Ammon's horn (tissue), 1 donor: ENCODE measurements around the gene RNF144A.
A peak's percentile ranks its signal among the peaks of the same experiment; 100 is the strongest.

ENCODE experiments used
- DNase-seq: peaks from one replicate; pipeline ENCODE4 v3.0.0-alpha.2; 2016; ENCODE audit warnings: low spot score

RNF144A gene

DNA sequence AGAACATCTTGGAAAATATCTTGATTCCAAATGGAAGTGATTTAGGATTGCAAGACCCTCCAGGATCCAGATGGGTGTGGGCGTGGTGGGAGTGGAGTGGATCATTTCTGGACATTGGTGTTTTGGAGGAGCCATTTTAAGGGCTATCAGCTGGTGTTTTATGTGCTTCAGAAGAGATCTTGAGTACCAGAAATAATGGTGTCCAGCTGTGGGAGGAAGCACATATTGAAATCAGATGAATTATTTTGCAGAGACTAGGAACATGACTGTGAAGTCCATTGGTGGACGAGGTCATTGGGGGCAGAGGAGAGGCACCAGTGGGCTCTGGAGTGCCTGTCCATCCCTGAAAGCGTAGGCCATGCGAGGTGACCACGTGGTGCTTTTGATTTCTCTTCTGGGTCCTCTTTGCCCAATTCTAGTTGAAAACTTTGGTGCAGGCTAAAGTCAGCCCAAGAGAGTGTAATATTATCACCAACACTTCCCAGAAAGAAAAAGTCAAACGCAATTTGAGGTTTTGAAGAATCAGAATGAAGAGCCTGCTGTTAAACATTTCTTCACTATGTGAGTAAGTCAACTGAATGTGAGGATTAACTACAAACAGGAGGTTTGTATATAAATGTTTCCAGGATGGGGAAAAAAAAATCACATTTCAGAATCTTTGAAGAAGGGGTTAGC is 31.6 kb downstream of the RNF144A start:
- DNase-seq: no peak

DNA sequence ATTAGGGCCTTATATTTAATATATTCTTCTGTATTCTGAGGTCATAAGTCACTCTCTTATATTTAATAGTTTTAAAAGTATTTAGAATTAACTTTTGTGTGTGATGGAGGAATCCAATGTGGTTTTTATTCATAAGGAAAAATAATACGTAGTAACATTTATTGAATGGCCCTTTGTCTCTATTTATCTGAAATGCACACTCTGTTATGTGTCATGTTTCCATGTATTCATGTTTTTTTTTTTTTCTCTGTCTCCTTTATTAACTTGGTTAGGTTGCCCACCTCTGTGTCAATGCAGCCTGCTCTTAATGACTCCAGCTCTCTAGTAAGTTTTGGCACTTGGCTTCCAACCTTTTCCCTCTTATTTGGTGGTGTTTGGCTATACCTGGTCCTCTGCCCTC is 33.8 kb downstream of the RNF144A start:
- no peak for DNase-seq

DNA sequence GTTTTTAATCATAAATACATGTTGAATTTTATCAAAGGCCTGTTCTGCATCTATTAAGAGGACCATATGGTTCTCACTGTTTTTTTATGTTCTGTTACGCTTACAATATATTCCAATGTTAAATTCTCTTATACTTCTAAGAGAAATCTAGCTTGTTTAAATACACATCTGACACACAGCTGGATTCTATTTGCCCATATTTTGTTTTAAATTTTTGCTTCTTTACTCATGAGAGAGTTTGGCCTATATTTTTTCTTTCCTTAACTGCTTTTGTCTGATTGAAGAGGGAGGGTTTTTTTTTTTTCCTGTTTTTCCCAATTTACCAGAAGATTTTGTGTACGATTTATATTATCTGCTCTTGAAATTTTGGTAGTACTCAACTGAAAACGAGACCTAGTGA is 34.9 kb downstream of the RNF144A start:
- no peak for DNase-seq

DNA sequence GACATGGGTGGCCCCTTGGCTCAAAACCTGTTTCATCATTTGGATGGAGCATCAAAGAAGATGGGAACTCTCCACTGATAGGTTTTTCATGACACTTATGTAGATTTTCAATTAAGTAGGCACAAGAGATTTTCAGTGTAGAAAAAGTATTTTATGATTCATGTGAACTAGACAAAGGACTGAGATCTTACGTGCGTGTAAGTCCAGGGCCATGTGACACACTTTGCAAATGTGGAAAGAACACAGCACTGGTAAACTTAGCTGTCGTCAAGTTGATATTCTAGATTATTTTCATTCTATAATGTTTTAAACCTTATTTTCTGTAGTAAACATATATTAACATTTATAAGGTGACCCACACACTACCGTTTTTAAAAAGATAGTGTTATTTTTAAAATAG is 37.4 kb downstream of the RNF144A start:
- no peak for DNase-seq

DNA sequence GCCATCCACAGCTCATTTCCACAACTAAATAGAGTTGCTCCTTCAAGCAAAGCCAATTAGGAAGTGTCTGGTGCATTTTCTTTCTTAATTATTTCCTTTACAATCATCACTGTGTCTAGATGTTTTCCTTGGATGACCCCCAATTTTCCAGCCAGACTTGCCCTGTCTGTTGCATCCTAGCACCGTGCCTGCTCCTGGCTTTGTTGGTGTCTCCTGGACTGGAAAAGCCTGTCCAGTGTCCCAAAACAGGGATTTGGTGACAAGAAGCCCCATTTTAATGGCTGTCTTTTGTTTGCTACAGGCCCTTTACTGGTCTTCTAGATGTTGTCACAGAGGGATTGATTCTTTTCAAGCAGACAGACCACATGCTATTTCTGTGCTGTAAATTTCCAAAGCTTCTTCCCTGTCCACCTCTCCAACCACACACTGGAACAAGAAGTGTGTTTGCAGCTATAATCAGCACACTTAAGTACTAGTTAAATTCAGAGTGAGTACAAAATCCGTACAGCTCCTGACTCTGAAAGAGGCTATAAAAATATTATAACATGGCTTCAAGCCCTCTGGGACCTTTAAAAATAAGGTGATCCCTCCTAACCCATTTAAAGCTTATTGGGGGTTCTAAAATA is 38.4 kb downstream of the RNF144A start:
- no peak for DNase-seq

DNA sequence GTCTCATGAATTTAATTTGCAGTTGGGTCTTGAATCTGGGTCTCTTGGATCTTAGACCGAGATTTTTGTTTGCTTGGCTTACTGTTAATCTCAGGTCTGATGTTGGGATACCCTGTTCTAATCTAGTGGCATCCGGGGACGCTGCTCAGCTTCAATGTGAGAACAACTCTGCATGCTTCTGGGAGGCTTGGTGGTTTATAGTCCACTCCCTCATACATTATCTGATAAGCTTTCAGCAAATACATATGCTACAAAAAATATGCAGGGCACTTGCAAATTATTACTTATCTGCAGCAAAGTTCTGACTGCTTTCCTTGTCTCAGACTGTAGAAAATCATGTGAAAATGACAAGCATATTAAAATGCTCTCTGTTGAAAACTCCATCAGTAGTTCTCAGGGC is 39.4 kb downstream of the RNF144A start:
- DNase-seq: no peak

DNA sequence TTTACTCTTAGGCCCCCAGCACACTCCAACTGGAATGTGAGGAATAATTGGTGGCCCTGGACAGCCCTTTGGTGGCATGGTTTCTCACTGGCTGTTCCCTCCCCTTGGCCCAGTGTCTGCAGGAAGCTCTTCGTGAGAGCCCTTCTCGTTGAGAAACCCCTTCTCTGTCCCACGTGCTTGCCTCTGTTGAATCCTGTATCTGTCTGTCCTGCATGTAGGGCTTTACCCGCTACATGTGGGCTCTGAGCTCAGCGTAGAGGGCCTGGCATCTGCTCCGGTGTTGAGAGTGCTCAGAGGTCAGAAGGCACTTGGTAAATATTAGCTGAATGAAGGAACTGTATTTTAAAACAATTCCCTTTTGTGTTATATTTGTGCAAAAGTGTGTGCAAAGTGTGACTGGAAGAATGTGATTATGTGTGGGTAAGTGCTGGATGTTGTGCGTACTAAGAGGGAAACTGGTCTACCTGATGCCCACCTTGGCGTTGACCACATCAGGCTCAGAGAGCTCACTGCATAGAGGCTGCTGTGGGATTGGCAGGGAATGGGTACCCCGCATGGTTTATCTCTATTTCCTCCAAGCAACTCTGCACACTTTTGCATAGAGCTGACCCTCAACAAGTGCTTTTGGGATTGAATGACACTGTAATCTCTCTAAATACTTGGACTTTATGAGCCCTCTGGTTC is 40.0 kb downstream of the RNF144A start:
- no peak for DNase-seq

DNA sequence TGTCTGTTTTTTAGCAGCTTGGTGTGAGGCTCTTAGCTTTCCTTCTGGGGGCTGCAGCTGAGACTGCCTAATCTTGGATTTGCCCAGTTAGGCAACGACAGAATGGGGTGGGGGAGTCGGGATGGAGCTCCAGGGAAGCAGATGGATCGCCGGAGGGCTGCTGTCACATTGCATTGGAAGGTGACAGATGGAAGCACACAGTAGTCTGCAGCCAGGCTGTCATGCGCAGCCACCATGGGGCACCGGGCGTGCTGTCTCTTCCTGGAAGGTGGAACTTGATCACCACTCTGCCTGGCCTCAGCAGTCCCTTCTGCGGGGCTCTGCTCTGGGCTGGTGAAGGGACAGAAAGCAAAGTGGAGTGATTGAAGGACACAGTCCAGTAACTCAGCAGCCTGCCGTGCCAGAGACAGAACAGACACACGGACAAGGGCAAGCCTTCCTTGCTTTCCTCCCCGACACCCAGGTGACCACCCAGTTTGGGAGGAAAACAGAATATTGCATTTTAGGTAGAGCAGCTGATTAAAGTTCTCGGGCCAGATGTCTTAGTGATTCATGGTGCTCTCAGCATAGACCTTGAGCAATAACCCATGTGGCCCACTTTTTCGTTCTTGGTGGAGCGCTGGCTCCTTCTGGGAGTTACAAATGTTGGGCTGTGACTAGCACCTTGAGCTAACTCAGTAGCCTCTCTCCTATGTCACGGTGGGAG is 40.9 kb downstream of the RNF144A start:
- no peak for DNase-seq

DNA sequence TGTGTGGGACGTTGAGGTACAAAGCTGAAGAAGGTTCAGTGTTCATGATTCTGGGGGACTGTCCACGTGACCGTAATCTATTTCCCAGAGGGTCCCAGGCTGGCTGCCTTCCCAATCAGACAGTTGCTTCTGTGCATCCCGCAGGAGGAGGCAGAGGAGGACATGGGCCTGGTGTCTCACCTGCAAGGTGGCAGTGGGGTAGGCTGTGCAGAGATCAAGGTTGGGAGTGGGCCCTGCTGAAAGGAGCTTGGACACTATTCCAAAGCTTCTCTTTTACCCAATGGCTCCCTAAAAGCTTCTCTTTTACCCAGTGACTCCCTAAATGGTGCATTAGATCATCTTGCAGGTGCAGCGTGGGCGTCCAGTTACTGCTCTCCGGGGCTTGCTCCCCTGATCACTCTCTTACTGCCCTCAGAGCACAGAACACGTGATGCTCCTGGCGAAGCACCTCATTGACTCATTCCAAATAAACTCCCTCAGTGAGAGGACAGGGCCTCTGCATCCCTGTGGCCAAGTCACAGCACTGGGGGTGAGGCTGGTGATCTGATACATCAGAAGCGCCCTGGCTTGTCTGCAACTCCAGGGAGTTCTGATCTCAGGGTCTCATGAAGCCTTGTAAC is 41.5 kb downstream of the RNF144A start:
- DNase-seq: no peak

DNA sequence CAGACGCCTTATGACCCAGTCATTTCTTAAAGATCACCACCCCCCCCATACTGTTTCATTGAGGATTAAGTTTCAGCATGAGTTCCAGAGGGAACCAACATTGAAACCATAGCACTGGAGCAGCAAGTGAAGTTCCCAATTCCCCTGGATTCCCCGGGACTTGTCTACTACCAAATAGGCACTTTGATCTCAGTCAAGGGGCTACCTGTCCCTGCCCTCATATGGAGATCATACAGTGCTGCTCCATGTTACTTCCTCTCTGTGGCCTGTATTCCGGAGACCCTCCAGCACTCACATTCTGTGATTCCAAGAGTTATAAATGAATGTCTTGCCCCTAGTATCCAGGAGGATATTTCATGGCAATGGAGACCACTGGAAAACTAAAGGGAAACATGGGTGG is 42.5 kb downstream of the RNF144A start:
- no peak for DNase-seq

DNA sequence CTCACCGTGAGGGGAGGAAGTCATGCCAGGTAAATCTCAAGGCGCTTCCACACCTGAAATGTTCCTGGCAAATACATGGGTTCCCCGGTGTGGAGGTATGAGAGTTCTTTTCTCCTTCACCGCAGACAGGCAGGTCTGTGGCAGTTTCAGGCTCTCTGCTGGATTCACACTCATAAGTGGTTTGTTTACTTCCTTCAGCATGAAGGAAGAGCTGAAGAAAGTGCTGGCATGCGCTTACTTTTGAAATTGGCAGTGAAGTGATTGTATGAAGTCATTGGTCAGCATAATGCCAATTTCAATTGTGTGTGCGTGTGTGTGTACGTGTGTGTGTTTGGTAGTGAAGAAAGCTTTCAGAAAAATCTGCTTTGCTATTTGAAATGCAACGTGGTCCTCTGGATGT is 43.4 kb downstream of the RNF144A start:
- peak; percentile 58 for DNase-seq

DNA sequence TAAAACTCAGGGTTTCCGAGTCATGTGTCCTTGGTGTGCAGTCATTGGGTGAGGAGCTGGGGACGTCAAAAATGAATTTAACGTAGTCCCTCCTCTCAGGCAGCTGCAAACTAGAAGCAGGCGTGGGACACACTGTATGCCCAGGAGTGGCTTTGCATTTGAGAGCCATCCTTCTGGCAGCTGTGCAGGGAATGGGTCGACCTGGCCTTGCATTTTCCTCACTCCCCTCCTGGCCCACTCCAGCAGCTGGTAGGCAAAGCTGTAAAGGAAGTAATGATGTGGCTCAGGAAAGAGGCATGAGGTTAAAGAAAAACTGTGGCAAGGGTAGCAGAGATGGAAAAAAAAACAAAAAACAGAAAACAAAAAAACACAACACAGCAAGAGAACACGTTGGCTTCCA is 46.5 kb downstream of the RNF144A start:
- DNase-seq: no peak

DNA sequence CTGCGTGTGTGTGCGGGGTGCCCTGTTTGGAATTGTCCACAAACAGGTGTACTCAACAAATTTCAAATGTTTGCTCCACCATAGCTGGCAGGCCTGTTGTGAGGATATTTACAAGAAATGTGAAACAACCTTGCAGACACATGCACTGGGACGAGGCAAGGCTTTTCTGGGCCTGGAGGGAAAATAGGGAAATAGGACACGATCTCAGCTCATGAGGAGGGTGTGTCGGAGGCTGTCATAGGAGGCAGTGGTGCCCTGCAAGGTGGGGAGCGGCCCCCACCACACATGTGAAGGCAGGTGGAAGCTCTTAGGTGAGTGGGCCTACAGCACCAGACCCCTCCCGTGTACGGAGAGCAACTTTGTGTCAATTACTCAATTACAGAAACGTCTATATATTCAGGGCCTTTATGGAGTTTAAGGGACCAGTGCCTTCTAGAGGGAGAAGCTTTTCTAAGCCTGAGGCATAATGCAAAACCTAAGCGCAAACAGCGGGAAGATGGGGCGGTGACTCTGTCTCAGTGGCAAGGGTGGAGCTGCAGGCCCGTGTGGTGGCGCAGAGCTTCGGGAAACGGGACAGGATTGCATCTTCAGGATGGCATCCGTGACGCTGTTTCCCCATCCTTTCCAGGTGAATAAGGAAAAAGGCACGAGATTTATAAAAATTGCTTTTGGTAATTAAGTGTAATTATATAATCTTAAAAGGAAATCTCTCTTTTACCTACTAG is 48.0 kb downstream of the RNF144A start:
- no peak for DNase-seq

DNA sequence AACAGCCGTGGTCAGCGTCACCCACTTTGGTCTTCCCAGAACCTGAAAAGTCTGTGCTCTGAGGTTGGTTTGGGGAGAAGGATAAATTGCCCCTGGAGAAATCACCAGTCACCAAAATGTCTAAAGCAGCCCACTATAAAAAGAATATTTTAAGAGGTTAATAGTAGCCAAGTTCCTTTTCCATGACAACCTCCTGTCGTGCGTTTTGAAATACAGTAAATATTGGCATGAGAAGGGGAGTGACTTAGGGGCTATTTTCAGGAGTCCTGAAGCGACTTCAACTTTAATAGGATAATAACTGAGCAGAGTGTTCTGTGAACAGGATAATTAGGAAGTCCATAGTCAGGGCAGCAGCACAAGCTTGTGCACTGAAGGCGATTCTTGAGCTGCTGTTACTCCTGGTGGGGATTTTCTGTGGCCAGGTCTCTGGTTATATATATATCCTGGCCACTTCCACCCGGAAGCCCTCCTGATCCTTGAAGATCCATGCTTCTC is 49.3 kb downstream of the RNF144A start:
- no peak for DNase-seq

DNA sequence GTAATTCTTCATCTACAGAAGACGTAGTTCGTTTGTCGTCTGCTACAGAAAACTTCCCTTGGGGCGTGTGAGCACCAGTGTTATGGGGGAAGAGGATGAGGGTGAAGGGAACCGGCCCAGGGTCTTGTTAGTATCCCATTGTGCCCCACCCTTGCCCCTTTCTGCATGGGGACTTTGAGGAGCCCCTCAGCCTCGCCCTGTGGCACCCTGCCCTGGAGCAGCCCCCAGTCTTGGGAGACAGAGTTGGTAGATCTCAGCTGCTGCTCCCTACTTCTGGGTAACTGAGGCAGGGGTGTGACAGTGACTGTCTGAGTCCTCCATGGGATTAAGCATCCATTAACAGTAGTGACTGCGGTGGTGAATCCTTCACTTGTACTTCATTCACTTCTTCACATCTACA is 50.1 kb downstream of the RNF144A start:
- no peak for DNase-seq

DNA sequence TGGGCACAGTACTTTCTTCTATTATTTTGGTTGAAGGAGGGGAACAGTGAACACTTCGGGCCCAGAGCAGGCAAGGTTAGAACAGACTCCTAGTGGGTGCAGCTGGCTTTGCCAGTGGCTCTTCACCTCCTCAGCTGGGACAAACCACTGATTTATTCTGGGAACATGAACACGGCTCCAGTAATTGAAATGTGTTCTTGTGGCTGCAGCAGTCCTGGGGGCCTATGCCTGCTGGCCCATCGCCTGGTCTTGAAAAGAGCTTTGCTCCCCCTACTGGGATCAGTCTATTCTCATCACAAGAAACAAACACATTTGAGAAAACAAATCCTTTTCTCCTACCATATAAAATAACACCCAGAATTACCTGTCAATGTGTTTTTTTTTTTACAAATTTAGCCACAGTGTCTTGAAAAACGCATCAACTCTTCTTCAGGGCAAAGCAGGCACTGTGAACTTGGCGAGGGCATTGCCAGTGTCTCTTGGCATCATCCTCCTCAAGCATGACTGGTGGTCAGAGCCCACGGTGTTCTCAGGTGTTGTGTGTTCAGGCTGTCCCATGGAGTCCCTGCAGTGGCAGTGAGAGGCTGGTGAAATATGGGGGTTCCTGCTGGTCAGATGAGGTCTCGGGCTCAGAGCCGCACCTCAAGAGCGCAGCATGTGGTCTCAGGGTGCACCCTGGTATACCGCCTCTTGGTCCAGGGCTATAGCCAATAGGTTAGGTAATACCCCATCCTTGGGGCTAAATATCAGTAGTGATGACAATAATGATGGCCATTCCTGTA is 51.3 kb downstream of the RNF144A start:
- peak; percentile 88 for DNase-seq

DNA sequence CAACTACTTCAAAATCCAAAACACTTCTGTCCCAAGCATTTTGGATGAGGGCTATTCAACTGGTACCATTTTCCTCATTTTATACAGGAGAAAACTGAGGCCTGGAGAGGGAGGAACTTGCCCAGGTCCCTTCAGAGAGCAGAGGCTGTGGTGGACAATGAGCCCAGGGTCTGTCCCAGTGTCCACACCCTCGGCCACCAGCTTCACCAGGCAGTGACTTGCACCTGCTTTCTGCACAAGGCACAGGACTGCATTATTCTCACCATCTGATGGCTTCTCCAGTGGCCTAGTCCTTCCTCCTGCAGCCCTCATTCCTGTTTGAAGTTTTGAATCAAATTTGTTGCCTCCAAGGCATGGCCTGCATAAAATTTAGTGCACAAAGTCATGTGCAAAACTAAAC is 53.3 kb downstream of the RNF144A start:
- DNase-seq: no peak

DNA sequence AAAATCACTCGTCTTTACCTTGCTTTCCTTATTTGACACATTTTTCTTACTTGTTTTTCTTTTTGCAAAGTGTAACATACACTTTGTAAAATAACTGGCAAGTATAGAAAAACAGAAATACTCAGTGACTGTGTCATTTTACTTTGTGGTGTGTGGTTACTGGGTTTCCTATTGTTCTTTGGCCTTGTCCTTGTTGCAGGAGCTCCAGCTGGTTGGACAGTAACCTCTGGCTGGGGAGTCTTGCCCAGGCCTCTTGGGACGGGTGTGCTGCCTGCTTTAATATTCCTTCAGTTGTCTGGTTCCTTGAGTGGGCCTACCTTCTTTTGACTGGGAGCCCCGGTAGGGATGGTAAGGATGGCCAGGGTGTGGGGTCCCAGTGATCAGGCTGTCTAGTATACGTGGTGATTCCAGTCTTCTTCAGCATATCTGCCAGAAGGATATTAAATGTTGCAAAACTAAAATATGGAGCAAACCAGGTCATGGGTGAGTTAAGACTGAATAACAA is 53.8 kb downstream of the RNF144A start:
- DNase-seq: no peak

DNA sequence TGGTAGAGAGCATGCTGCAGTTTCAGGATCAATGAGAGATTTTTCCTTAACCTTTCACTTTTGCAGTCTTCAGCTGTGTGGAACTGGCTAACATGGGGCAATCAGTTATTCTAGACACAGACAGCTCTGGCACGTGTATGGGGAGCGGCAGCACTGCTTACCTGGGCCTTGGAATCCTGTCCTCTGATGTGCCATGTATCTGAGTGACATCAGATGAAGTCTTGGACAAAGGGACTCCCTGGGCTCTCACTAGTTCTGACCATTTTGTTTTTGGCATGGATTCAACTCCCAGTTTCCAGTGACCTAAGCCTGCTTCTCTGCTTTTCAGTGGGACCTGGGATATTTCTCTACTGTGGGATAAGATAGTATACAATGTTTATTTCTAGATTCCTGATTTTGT is 54.3 kb downstream of the RNF144A start:
- DNase-seq: no peak

DNA sequence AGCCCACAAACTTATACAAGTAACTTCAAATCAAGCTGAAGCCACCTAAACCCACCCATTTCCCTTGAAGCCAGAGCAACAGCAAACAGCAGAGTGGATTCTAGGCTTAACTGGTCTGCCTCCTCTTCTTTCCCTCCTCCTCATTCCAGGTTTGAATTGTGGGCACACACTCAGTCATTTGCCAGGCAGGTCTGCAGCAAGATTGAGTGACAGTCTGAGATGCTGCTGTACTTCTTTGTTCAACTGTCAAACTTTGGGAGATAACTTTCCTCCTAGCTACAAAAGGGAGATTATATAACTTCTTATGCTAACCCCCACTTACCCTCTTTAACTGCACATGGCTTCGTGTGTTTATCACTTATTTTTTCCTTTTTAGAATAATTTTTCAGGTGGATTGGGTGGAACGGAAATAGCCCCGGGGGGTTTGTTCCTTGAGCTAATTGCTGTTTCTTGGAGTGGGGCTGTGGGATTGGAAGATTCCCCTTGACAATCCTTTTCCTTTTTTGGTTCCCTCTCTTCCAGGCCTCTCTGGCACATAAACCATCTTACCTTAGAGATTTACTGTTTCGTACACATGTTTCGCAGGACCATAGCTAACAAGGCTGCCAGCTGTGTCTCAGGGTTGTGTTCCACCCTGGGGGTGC is 55.0 kb downstream of the RNF144A start:
- DNase-seq: no peak
